GM18498 (cell line): ENCODE results near the gene CD74.

Experiments used
- ATAC-seq: cut with Tn5 transposase; IDR thresholded peaks from one replicate; pipeline ENCODE4 v1.9.1; 2021; ENCODE audit warnings: mild to moderate bottlenecking, moderate library complexity; ENCODE audit not compliant: unreplicated experiment

The CD74 gene

GRCh38 chr5:150368526-150368925 is 44.2 kb downstream of the CD74 start:
- no peak for ATAC-seq

- ATAC-seq = no peak
Observed at GRCh38 chr5:150364004-150364403, 48.7 kb downstream of the CD74 start.

GRCh38 chr5:150363185-150363584 is 49.5 kb downstream of the CD74 start:
- ATAC-seq = no peak

- ATAC-seq = peak; percentile 31
Observed at GRCh38 chr5:150361301-150361700, 51.4 kb downstream of the CD74 start.

DNA sequence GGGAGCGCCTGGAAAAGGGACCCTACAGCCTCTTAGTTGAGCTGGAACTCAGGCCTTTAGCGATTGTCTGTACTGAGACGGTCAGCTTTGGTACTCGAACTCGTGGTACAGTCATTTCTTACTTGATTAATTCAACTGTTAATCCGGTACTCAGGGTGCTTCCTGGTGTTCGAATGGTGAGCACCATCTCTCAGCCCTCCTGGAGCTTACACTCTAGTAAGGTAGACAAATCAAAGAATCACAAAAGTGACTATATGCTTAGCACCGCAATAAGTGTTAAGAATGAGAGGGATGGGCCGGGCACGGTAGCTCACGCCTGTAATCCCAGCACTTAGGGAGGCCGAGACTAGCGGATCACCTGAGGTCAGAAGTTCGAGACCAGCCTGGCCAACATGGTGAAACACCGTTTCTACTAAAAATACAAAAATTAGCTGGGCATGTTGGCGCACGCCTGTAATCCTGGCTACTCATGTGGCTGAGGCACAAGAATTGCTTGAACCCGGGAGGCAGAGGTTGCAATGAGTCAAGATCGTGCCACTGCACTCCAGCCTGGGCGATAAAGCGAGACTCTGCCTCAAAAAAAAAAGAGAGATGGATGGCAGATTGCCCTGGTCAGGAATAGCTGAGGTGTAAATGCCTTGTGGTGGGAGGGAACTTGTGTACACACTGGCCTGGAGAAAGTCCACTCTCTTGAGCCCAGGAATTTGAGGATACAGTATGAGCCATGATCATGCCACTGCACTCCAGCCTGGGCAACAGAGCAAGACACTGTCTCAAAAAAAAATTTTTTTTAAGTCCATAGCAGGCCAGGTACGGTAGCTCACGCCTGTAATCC is 54.2 kb downstream of the CD74 start:
- no peak for ATAC-seq

GRCh38 chr5:150357326-150358260 is 55.1 kb downstream of the CD74 start, which contains the start of gene TCOF1:
Gene TCOF1, plus strand, starts transcription at chr5:150357697. Its CDS starts 50 bp downstream, at chr5:150357747.
- ATAC-seq = peak; percentile 93

GRCh38 chr5:150356575-150357294 is 56.0 kb downstream of the CD74 start:
- no peak for ATAC-seq

- no peak for ATAC-seq
Observed at GRCh38 chr5:150355791-150356190, 56.9 kb downstream of the CD74 start.

DNA sequence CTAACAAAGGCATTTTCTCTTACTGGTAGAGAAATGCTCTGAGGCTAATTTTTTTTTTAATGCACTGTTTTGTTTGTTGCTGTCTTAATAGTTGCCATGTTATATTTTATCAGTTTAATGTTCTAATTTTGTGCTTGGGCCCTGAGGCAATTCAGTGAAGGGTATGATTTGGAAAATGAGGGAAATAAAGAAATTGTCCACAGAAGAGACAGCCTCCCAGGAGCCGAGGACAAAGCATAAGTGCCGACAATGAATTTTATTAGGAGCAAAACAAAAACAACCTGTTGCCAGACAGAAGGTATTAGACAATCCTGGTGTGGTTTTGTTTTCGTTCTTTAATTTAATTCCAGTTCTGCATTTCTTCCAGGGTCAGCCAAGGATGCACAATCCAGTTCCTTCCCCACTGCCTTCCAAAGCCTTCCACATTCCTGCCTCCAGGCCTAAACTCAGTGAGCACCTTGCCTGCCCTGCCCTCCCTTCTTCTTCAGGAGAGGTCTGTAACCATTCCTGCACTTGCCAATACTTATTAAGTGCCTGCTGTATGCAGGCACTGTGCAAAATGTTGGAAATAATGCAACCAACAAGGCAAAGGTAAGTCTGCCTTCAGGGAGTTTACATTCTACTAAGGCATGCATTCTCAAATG is 59.6 kb downstream of the CD74 start:
- ATAC-seq = no peak

- ATAC-seq = no peak
Observed at GRCh38 chr5:150352244-150353031, 60.3 kb downstream of the CD74 start.
